PC-9 (cell line): ENCODE measurements around the gene ARHGAP8. TPM values are rescaled to one million over a fixed set of nuclear protein-coding genes. Genes with fewer than 3 reads are reported as not detected.

Experiments used
- BruUV-seq: library from RNA; stranded (reverse); fragments of 400-500 nt; replicated peaks from 2 replicates; lab custom pipeline; 2021; lab: Mats Ljungman, UMichigan
- CTCF ChIA-PET: fragments of 300-600 bp; sonication (Branson Sonifier 250); formaldehyde crosslinking; loops from one replicate; lab custom pipeline; 2022; ENCODE audit warnings: antibody characterized with exemption; lab: Charles Lee
- POLR2A ChIA-PET: fragments of 300-600 bp; sonication (Branson Sonifier 250); formaldehyde crosslinking; loops from one replicate; lab custom pipeline; 2022; ENCODE audit warnings: antibody characterized with exemption; ENCODE audit not compliant: unreplicated experiment; lab: Charles Lee
- DNase-seq, 2 experiments: peaks; one replicate each; pipeline versions ENCODE4 v3.0.0 to v3.0.0-alpha.2; 2015 to 2022; ENCODE audit warnings: mixed read lengths in 1 of 2
- H2AFZ ChIP-seq: fragments of 200-600 bp; sonication (generic); 2 replicates; pipeline ENCODE4 v1.8.1; 2017; ENCODE audit warnings: antibody characterized with exemption
- H3F3A ChIP-seq: fragments of 200-600 bp; sonication (generic); 2 replicates; pipeline ENCODE4 v1.8.1; 2017; ENCODE audit warnings: antibody characterized with exemption, mild to moderate bottlenecking, low read depth; ENCODE audit not compliant: insufficient read depth
- H3K27ac ChIP-seq: fragments of 200-600 bp; sonication (generic); 2 replicates; pipeline ENCODE4 v1.6.1; 2016; ENCODE audit warnings: mixed run types
- H3K27me3 ChIP-seq: fragments of 200-600 bp; sonication (generic); 2 replicates; pipeline ENCODE4 v1.6.1; 2016; ENCODE audit warnings: low read depth, mixed run types; ENCODE audit not compliant: insufficient read depth
- H3K36me3 ChIP-seq: fragments of 200-600 bp; sonication (generic); 2 replicates; pipeline ENCODE4 v1.6.1; 2016; ENCODE audit warnings: low read depth, mixed run types
- H3K4me1 ChIP-seq: fragments of 200-600 bp; sonication (generic); replicated peaks from 2 replicates; pipeline ENCODE4 v1.6.1; 2016; ENCODE audit warnings: mixed run types; ENCODE audit not compliant: insufficient read depth
- H3K4me2 ChIP-seq: fragments of 200-600 bp; sonication (generic); 2 replicates; pipeline ENCODE4 v1.6.1; 2017; ENCODE audit warnings: mixed run types
- H3K4me3 ChIP-seq: fragments of 200-600 bp; sonication (generic); 2 replicates; pipeline ENCODE4 v1.6.1; 2016; ENCODE audit warnings: mixed run types
- H3K79me2 ChIP-seq: fragments of 200-600 bp; sonication (generic); 2 replicates; pipeline ENCODE4 v1.6.1; 2017; ENCODE audit warnings: low read depth, mixed run types
- H3K9me2 ChIP-seq: fragments of 200-600 bp; sonication (generic); 2 replicates; pipeline ENCODE4 v1.8.1; 2017; ENCODE audit warnings: mild to moderate bottlenecking; ENCODE audit not compliant: insufficient read depth
- H3K9me3 ChIP-seq: fragments of 200-600 bp; sonication (generic); 2 replicates; pipeline ENCODE4 v1.8.1; 2016; ENCODE audit warnings: low read depth; ENCODE audit not compliant: insufficient read depth
- H4K20me1 ChIP-seq: fragments of 200-600 bp; sonication (generic); 2 replicates; pipeline ENCODE4 v1.8.1; 2017; ENCODE audit not compliant: insufficient read depth
- EZH2 ChIP-seq: fragments of 200-600 bp; sonication (generic); IDR thresholded peaks from 2 replicates; pipeline ENCODE4 v1.8.0; 2017; ENCODE audit warnings: antibody characterized with exemption, low read depth
- intact Hi-C: fragments of 100-400 bp; cut with micrococcal nuclease; formaldehyde crosslinking; loops from one replicate; pipeline ENCODE4 v1.10.0; 2022; ENCODE audit not compliant: unreplicated experiment
- total RNA-seq: library from RNA; stranded (reverse); gene quantifications from 2 replicates; pipeline ENCODE4 v1.2.3, GENCODE V29; 2021
- TF ChIP-seq, protein P1 (sequence below): fragments of 200-600 bp; sonication (generic); conservative IDR thresholded peaks from 2 replicates; pipeline ENCODE4 v1.6.1; 2017; ENCODE audit warnings: mixed run types, antibody characterized with exemption, mild to moderate bottlenecking, moderate library complexity

ARHGAP8 gene
- total RNA-seq, 1 experiment from 2014 or later: 114 TPM

DNA sequence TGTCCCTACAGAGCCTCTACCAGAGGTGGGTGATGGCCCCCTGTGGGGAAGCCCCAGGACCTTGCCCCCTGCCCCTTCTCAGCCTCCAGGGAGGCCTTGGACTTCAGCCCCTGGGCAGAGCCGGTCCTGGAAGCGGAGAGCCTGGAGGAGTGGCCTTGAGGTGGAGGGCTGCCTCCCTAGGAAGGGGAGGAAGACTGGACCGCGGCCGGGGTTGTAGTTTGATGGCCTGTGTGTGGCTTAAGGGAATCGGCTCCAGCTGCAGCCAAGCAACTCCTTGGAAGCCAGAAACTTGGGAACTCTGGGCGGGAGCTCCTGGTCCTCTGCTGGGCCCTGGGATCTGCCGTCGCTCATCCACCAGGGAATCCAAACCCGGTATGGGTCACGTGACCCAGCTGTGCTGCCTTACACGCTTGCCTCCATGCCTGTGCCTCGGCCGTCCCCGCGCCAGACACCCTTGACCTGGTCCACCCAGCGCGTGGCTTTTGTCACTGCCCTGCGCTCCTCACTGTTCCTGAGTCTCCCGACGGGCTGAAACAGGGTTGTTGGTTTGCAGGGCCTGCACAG is 23.5 kb upstream of the ARHGAP8 start:
- 0 out of 2 replicates have a peak, but pooled peaks cover 4% of the 10 kb centered on the region for H4K20me1 ChIP-seq
- intact Hi-C loops: no loop called here
- H3F3A ChIP-seq: no peaks in the 10 kb centered on the region; the same call in 1 of the 2 replicates
- no peaks in the 10 kb centered on the region for H3K9me3 ChIP-seq
- ChIA-PET POLR2A (no interaction called here), CTCF (no interaction called here)
- no peak overlapping the region for H3K4me3 ChIP-seq
- no peak overlapping the region for H3K27ac ChIP-seq
- no peaks in the 10 kb centered on the region for H3K4me1 ChIP-seq
- no peaks in the 10 kb centered on the region for H3K36me3 ChIP-seq
- H3K4me2 ChIP-seq: no peak overlapping the region
- H3K27me3 ChIP-seq: no peaks in the 10 kb centered on the region
- H3K9me2 ChIP-seq: no peaks in the 10 kb centered on the region
- peak in 1 of 2 experiments; percentile 28 for DNase-seq
- TF ChIP-seq EZH2: no peak
- TF ChIP-seq, protein P1, sequence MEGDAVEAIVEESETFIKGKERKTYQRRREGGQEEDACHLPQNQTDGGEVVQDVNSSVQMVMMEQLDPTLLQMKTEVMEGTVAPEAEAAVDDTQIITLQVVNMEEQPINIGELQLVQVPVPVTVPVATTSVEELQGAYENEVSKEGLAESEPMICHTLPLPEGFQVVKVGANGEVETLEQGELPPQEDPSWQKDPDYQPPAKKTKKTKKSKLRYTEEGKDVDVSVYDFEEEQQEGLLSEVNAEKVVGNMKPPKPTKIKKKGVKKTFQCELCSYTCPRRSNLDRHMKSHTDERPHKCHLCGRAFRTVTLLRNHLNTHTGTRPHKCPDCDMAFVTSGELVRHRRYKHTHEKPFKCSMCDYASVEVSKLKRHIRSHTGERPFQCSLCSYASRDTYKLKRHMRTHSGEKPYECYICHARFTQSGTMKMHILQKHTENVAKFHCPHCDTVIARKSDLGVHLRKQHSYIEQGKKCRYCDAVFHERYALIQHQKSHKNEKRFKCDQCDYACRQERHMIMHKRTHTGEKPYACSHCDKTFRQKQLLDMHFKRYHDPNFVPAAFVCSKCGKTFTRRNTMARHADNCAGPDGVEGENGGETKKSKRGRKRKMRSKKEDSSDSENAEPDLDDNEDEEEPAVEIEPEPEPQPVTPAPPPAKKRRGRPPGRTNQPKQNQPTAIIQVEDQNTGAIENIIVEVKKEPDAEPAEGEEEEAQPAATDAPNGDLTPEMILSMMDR: no peak
- no peak overlapping the region for H2AFZ ChIP-seq
- H3K79me2 ChIP-seq: no peaks in the 10 kb centered on the region
- no TSS peak for BruUV-seq

DNA sequence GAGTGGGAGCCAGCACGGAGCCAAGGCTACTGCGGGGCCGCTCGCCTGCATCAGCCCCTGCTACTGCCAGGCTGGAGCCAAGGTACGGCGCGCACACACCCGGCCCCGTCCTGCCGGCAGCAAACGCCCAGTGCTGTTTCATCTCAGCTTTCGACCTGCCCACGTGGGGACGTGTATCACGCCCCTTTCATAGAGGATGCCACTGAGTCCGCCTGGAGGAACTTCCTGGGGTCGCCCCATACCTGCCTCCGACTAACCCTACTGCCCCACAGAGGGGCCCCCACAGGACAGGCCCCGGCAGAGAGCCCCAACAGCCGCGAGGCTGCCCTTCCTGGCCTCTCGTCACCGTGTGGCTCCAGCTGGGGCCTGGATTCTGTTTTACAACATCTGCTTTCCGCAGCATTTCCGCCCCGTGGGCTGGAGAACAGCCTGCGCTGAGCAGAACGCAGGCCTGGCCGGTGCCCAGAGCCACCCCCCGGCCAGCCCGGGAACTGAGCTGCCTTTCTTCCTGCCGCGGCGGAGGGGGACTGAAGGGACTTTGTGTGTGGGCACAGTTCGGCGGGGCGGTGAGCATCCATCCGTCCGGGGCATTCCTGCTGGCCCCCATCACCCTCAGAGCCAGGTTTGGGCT is 22.9 kb upstream of the ARHGAP8 start:
- H3K9me3 ChIP-seq: no peaks in the 10 kb centered on the region
- H3K4me1 ChIP-seq: no peaks in the 10 kb centered on the region
- ChIA-PET CTCF (no interaction called here), POLR2A (no interaction called here)
- no peaks in the 10 kb centered on the region for H3K36me3 ChIP-seq
- no peak overlapping the region for H3K27ac ChIP-seq
- H3K4me2 ChIP-seq: no peak overlapping the region
- H3K4me3 ChIP-seq: no peak overlapping the region
- no peak overlapping the region for H2AFZ ChIP-seq
- H3K27me3 ChIP-seq: no peaks in the 10 kb centered on the region
- H3K9me2 ChIP-seq: no peaks in the 10 kb centered on the region
- intact Hi-C loops: no loop called here
- TF ChIP-seq EZH2: no peak
- TF ChIP-seq, protein P1: no peak
- H3F3A ChIP-seq: no peaks in the 10 kb centered on the region; the same call in 1 of the 2 replicates
- 0 out of 2 replicates have a peak, but pooled peaks cover 4% of the 10 kb centered on the region for H4K20me1 ChIP-seq
- no TSS peak for BruUV-seq
- no peaks in the 10 kb centered on the region for H3K79me2 ChIP-seq
- peak in 1 of 2 experiments; percentile 18 for DNase-seq

DNA sequence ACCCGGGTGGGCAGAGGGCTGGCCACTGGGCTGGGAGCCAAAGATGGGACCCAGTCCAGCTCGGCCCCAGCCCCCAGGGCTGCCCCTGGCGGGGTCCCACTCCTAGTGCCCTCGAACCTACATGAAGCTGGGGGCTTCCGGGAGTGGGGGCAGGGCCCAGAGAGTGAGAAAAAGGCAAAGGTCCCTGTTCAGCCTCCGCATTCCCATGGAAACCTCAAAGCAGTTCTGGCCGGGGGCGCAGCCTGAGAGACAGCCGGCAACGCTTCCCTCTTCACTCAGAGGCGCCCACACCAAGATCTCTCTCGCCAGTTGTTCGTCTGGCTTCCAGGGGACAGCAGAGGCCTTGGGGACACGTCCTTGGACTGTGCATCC is 22.4 kb upstream of the ARHGAP8 start:
- Histone ChIP-seq H3K79me2 (no peaks in the 10 kb centered on the region), H3F3A (no peaks in the 10 kb centered on the region; the same call in 1 of the 2 replicates), H3K9me2 (no peaks in the 10 kb centered on the region), H2AFZ (no peak overlapping the region), H3K4me1 (no peaks in the 10 kb centered on the region), H3K4me2 (no peak overlapping the region), H3K27me3 (no peaks in the 10 kb centered on the region), H3K27ac (no peak overlapping the region), H3K36me3 (no peaks in the 10 kb centered on the region), H3K9me3 (no peaks in the 10 kb centered on the region), H4K20me1 (0 out of 2 replicates have a peak, but pooled peaks cover 4% of the 10 kb centered on the region), H3K4me3 (no peak overlapping the region)
- intact Hi-C loops: no loop called here
- ChIA-PET POLR2A (no interaction called here), CTCF (no interaction called here)
- TF ChIP-seq, protein P1: no peak
- TF ChIP-seq EZH2: no peak
- DNase-seq: no peak
- BruUV-seq: no TSS peak
